Measurements from ENCODE around the gene CLEC5A.
"Not testable (repeated sequence)": the region's sequence is repeated elsewhere in the genome, so short reads cannot be mapped to it uniquely, and the experiment has no call there.

Gene CLEC5A

GRCh38 chr7:141946796-141947195, at the start of gene CLEC5A:
Gene CLEC5A, minus strand, starts transcription at chr7:141946974. Its CDS starts 682 bp downstream, at chr7:141946292.
- no peak for DNase-seq (ENCODE audit: low spot score)

DNA sequence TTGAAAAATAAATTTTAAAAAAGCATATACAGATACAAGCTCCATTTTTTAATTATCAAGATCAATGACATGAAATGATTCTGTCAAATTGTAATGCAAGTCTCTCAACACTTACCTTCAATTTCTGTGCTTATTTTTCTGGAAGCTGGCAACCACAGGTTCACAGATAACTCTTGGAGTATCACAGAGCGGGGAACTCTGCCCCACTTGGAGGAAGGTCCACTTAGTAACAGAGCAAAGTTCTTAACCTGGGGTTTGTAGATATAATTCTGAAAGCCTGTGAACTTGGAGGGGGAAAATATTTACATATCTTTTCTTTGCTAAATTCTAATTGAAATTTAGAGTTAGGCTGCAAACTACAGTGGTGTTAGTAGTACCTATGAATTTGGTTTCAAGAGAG, 46.6 kb upstream of the CLEC5A start:
- DNase-seq (ENCODE audit: low spot score): no peak

DNA sequence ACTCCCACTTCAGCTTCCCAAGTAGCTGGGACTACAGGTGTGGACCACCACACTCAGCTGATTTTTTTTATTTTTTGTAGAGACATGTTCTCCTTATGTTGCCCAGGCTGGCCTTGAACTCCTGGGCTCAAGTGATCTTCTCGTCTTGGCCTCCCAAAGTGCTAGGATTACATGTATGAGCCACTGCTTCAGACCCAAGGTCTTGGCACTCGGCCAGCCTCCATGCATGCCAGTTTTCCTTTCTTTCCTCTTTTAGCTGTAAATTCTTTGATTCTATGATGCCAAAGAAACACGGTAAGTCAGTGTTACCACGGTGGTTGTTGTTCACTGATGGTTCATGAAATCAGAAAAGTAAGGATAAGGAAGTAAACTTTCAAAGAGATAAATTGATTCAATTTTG, 45.9 kb upstream of the CLEC5A start:
- DNase-seq (ENCODE audit: low spot score): no peak

GRCh38 chr7:141992156-141992555, 45.4 kb upstream of the CLEC5A start:
- no peak for DNase-seq (ENCODE audit: low spot score)

DNA sequence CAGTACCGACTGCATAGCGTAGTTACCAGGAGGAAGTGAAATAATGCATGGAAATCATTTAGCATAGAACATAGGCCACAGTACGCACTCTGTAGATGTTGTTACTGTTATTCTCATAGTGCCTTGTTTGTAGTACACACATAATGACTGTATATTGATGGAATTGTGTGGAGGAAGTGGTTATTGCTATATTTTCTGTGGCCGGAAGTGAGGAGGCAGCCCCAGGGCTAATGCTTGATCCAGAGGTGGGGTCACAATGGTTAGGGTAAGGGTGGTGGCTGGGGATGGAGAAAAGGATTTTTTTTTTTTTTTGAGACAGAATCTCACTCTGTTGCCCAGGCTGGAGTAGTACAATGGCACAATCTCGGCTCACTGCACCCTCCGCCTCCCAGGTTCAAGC, 44.4 kb upstream of the CLEC5A start:
- DNase-seq (ENCODE audit: low spot score): no peak

DNA sequence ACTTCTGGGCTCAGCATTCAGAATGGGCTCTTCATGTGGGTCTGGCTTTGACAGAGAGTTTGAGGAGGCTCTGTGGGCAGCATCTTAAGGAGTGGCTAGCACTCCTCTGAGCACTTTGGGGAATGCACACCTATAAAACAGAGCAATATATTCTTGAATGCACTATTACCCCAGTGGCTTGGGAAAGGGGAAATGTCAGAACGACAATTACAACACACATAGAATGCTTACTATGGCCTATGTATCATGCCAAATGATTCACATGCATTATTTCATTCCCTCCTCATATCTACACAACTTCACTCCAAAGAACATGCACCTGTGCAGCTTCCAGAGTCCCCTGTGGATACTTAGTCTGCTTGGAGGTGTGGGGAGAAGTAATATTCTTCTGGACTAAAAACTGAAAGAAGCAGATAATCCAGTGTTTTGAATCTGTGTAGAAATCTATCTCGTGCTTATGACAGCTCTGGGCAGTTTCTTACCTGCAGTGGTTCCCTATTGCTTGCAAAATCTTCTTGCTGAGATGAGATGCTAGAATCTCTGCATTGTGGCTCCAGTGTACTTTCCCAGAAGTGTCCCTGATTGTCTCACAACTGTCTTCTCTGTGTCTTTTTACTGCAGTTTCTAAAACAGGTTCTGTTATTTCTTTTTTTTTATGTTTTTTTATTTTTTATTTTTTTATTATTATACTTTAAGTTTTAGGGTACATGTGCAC, 43.4 kb upstream of the CLEC5A start:
- DNase-seq (ENCODE audit: low spot score): no peak

DNA sequence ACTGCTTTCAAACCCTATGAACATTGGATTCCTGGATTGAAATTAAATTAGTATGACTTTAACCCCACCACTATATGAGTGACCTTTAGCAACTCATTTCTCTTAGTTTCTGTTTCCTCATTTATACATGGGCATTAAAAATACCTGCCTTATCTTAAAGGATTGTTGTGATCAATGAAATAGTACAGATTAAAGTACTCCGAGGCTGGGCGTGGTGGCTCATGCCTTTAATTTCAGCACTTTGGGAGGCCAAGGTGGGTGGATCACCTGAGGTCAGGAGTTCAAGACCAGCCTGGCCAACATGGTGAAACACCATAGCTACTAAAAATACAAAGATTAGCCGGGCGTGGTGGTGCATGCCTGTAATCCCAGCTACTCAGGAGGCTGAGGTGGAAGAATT, 41.0 kb upstream of the CLEC5A start:
- DNase-seq (ENCODE audit: low spot score): not testable (repeated sequence)

DNA sequence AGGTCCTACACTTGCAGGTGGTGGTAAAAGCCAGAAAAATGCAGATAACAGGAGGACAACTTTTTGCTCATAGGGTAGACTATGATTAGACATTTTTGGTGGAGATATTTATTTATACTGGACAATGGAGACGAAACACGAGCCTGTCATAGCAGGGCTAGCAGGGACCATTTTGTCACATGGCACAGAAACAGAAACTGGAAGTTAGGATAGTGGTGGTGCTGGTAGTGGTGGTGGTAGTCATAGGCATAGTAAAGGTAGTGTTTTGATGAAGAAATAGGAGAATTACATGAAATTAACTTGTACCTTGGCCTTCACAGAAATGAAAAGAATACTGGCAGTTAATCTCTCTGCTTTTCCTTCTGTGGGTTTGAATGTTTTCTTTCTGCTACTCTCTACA, 40.1 kb upstream of the CLEC5A start:
- DNase-seq (ENCODE audit: low spot score): no peak

GRCh38 chr7:141985926-141986325, 39.2 kb upstream of the CLEC5A start:
- not testable (repeated sequence) for DNase-seq (ENCODE audit: low spot score)

DNA sequence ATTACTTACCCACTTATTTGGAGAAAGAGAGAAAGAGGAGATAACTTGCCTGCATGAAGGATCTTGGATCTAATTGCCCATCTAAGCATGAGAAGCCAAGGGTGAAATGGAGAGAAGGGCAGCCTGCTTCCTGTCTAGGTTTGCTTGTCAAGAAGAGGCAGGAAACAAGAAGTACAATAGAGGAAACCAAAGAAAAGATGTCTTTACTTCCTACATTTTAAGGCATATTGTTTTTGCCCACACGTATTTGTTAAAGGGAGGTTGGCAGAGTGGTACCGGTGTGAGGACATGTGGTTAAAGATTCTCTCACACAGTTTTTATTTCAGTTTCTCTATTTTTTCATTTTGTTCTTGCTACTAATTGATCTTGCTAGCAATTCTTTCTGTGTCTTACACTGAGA, 32.8 kb upstream of the CLEC5A start:
- DNase-seq (ENCODE audit: low spot score): no peak

- no peak for DNase-seq (ENCODE audit: low spot score)
Observed at GRCh38 chr7:141978351-141978750, 31.6 kb upstream of the CLEC5A start.

DNA sequence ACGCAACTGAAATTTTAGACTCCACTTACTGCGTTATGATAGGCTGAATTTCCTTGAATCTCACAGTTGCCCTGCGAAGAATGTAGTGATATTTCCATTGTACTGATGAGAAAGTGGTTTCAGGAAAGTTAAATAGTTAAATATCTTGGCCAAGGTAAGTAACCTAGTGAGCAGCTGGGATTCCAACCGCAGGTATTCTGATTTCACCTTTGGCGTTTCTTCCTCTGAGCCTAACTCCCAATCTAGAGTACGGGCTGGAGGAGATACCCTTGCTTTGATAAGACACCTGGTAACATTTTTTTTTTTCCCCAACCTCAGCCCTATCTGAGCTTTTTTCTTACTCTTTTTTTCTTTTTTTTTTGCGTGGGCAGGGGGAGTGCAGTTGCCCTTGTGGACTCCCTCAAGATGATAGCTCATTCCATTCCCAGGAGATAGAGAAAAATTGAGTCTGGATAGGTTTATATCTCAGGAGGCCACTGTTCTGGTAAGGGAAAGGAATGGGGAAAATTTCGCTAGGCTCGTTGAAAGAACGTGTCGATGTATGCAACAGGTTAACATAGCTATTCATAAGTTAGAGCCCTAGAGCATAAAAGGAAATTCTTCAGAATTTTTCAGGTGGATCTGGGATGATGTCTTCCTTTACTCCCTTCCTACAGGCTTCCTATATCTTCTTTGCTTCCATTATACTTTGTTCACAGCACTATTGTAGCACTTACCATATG, 29.9 kb upstream of the CLEC5A start:
- DNase-seq (ENCODE audit: low spot score): no peak

DNA sequence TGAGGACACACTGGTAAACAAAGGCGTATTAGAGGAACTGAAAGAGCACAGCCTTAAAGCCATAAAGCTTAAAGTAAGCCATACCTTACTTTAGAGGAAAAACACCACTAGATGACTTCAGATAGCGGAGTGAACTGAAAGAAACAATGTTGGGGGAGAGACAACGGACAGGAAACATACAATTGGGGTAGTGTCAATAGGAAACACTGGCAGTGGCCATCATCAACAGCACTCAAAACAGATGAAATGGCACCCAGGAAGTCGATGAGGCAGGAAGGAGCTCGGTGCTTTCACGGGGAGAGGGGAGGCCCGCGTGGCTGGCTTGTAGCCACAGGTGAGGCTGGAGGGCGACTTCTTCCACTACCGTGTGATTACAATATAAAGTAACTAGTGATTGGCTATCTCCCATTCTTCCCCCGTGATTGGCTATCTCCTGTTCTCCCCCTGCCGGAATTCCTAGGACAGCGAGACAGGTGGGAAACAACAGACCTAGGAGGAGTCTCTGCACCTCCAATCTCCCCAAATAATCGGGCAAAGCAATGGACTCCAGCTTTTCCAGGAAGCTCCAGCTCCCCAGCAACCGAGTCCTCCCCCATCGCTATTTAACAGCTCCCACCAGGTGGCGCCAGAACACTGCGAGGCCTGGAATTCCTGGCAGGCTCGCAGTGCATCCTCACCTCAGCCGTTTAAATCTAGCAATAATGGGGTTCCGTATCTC, 29.2 kb upstream of the CLEC5A start:
- peak; percentile 71 for DNase-seq (ENCODE audit: low spot score)

DNA sequence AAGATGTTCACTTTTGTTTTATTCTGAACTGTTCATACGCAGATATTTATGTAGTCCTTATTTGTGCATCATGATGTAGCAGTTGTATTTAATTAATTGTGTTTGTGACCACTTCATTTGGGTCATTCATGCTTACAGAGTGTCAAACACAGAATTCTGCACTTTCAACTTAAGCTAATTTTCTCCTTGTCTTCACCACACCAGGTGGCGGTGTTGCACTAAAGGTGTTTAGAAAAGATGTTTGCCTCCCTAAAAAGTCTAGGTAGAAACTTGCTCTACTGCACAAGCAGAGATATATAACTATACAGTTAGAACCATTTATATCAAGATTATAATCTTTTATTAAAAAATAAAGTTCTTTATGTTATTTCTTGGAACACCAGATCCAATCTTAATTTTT, 28.1 kb upstream of the CLEC5A start:
- DNase-seq (ENCODE audit: low spot score): no peak

DNA sequence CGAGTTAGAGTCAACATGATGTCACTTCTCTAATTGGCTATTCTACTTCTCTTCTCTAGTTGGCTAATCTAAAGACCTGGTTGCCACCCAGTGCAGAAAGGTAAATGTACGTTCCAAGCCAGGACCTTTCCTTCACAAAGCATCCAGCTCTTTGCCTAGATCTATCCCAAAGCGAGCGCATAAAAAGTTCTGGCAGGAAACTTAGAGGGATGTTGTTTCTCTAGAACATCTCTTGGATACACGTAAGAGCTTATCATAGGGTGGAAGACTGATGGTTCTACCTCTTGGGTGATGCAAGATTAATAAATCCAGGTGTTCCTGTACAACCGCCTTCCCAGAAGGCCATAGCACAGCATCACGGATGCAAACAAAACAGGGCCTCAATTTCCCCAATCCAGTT, 26.9 kb upstream of the CLEC5A start, which contains the start of gene TAS2R38:
TAS2R38 (minus strand) TSS at position 101 of the 400 bp plus-strand sequence; CDS start at position 17, 84 bp downstream.
- no peak for DNase-seq (ENCODE audit: low spot score)

GRCh38 chr7:141960687-141961422, 14.1 kb upstream of the CLEC5A start:
- DNase-seq (ENCODE audit: low spot score): no peak

DNA sequence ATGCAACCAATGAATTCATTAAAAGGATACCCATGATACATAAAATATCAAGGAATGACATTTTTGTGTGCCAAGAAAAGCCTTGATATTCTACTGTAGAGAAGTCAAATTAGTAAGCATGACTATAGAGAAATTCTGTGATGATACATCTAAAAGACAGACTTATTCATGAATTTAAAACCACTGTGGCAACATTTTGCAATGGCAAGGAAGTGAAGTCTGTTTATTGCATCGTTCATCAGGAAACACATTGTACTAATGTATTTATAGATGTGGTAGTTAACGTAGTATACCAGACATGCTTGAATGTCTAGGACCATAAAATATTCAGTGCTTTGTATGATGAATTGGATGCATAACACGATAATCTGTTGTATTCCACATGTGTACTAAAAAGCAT, 9.3 kb upstream of the CLEC5A start:
- no peak for DNase-seq (ENCODE audit: low spot score)

DNA sequence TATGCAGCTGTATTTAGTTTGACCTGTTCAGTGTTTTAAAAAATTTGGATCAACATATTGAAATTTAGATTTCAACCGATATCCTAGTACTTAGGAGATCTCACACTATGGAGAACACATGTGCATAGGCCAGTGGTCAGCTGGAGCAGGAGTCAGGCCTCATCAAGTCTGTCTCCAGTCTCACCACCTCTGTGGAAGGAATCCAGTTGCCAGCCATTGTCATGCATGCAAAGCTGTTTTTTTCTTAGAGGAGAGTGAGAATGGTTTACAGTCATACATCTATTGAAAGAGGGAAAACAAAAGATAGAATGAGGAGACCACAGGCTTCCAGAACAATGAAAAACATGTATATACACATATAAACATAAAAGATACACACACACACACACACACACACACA, 7.6 kb upstream of the CLEC5A start:
- no peak for DNase-seq (ENCODE audit: low spot score)

- DNase-seq (ENCODE audit: low spot score): no peak
Observed at GRCh38 chr7:141952461-141952860, 5.7 kb upstream of the CLEC5A start.

DNA sequence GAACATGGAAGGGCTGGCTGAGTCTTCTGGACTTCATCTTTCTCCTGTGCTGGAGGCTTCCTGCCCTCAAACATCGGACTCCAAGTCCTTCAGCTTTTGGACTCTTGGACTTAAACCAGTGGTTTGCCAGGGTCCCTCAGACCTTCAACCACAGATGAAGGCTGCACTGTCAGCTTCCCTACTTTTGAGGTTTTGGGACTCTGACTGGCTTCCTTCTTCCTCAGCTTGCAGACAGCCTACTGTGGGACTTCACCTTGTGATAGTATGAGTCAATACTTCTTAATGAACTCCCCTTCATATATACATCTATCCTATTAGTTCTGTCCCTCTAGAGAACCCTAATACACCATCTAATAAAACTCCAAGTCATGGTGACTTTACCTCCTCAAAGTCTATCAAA, 4.0 kb upstream of the CLEC5A start:
- DNase-seq (ENCODE audit: low spot score): no peak

DNA sequence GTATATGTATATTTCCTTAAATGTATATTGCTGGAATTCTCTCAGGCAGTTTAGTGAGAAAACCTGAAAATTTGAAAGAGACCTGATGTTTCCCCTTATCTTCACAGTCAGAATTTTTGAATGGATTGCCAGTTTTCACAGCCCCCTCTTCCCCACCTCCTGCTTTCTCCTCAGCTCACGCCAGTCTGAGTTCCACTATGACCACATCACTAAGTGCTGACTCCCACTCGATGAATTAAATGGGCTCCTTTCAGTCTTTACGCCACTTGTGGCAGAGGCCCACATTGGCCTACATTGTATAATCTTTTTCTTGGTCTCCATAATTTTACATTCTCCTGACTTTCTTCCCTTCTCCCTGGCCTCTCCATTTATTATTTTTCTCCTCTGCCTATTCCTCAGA, 3.1 kb upstream of the CLEC5A start:
- no peak for DNase-seq (ENCODE audit: low spot score)

DNA sequence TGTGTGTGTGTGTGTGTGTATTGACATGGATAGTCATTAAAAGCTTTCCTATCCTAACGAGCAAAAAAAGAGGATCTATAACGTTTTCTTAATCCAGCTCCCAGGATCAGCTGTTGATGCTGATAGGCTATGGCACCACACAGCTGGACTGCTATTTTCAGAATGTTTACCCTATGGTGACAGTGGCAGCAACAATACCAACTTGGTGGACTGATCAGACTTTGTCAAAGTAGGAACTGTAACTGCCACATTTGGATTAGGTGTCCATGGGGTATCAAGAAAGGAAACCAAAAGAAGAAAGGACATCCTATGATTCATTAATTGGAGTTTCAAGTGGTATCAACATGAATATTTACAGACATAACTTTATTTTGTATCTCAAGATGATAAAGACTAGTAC, 2.7 kb upstream of the CLEC5A start:
- no peak for DNase-seq (ENCODE audit: low spot score)

Data from cerebellar cortex (tissue), 1 donor.